AG04450 (cell line): Measurements from ENCODE around the gene CHST3. TPM values are rescaled to one million over a fixed set of nuclear protein-coding genes. Genes with fewer than 3 reads are reported as not detected.
A peak's percentile ranks its signal among the peaks of the same experiment; 100 is the strongest.

Experiments used
- CTCF ChIA-PET: fragments of 300-600, 350-600 bp; formaldehyde crosslinking; extraction: SDS; loops from one replicate; lab custom pipeline; 2022; ENCODE audit warnings: antibody characterized with exemption, inconsistent platforms; lab: Charles Lee
- POLR2A ChIA-PET: fragments of 350-600 bp; formaldehyde crosslinking; extraction: SDS; loops from one replicate; lab custom pipeline; 2021; ENCODE audit warnings: antibody characterized with exemption, inconsistent platforms; lab: Yijun Ruan, JAX
- DNase-seq: peaks from one replicate; pipeline ENCODE4 v3.0.0-alpha.2; 2011; ENCODE audit warnings: low read depth, low spot score
- H3K27ac ChIP-seq: one replicate; pipeline ENCODE4 v1.5.1; 2012; ENCODE audit warnings: low read depth, low read length, control low read depth
- H3K27me3 ChIP-seq: one replicate; pipeline ENCODE4 v1.6.0; 2012; ENCODE audit warnings: low read length; ENCODE audit not compliant: control insufficient read depth, insufficient read depth
- H3K4me3 ChIP-seq: 2 replicates; pipeline ENCODE4 v1.5.1; 2011; ENCODE audit warnings: mild to moderate bottlenecking, low read depth, low read length, control low read depth
- H3K9me3 ChIP-seq: 2 replicates; pipeline ENCODE4 v1.5.1; 2012; ENCODE audit warnings: low read length; ENCODE audit not compliant: control insufficient read depth, insufficient read depth
- CTCF ChIP-seq: IDR thresholded peaks from 2 replicates; pipeline ENCODE4 v1.5.1; 2011; ENCODE audit warnings: low read depth, low read length, control low read depth, inconsistent platforms
- polyA plus RNA-seq: library from polyadenylated mRNA; depleted of rRNA; stranded (reverse); fragments of >200 nt; gene quantifications from 2 replicates; pipeline ENCODE4 v1.2.3, GENCODE V29; 2011

CHST3 gene
- polyA plus RNA-seq, 1 experiment, result 4.6 TPM

DNA sequence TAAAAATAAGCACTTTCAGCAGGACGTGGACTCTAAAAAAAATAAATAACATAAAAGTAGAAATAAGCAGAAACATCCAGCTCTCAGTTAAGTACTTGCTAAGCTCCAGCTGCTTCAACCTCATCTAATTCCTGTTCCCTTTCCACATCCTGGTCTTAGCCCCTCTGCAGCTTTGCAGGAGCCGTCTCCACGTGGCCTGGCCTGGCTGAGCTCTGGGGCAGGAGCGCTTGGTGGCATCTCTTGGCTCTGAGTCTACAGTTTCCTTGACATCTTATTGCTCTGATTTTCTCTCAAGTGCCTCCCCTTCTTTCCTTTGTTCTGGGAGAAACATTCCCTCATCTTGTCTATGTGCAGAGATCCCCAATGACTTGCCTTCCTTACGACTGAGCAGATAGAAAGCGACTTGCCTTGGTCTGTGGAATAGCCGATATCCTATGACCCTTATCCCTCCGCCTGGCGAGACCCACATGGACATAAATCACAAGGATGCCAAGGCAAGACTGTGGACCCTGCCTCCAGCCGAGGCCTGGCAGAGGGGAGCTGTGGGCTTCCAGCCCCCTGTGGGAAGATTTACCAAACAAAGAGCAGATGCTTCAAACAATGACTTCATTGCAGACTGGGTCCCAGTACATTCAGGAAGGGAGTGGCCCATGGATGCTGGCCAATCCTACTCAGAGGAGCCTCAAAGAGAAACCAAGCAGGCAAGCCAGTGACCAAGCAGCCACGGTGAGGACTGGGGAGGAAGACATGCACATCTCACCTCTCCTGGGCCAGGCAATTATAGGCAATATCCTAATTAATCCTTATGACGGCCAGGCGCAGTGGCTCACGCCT is 62.3 kb downstream of the CHST3 start:
- Histone ChIP-seq H3K9me3 (peaks cover 7% of the 10 kb centered on the region; the same call in 1 of the 2 replicates), H3K4me3 (no peak overlapping the region), H3K27ac (peak overlapping the region; percentile 21), H3K27me3 (peaks cover 12% of the 10 kb centered on the region)
- no peak for DNase-seq
- TF ChIP-seq CTCF, result no peak
- ChIA-PET CTCF (interaction anchor here (1.1 to 2.2 kb wide), 3 partner anchors 22 to 130 kb away, joined by 3 to 7 read pairs (median 5); no protein-coding TSS in a partner anchor), POLR2A (interaction anchor here (1.5 kb wide), 1 partner anchor 130 kb away, joined by 3 read pairs; no protein-coding TSS in a partner anchor)

DNA sequence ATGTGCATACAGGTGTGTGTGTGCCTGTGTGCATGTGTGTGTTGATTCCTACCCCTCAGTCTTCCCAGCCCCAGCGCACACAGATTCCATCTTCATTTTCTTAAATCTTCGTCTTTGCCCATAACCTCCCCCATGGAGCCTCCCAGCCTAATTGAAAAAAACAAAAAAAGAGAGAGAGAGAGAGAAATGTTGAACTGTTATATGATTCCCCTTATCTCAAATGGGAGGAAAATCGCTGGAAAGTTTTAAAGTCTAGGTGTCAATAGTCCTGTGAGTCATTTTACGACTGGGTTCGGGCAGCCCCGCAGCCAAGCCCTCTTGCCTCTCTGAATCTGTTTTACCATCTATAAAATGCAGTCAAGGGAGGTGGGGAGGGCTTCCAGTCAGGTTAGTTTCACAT is 63.3 kb downstream of the CHST3 start:
- TF ChIP-seq CTCF, result no peak

GRCh38 chr10:72029414-72029813 is 65.2 kb downstream of the CHST3 start:
- CTCF ChIA-PET, result interaction anchor here (4.3 kb wide), 1 partner anchor 20 kb away, joined by 20 read pairs; no protein-coding TSS in a partner anchor

More for the DNA sequence above, 63.3 kb downstream of the CHST3 start:
- Histone ChIP-seq H3K4me3 (no peak overlapping the region), H3K27ac (no peak overlapping the region), H3K9me3 (peaks cover 7% of the 10 kb centered on the region; the same call in 1 of the 2 replicates), H3K27me3 (peaks cover 18% of the 10 kb centered on the region)
- POLR2A ChIA-PET, result no interaction called here
- no peak for DNase-seq
- CTCF ChIA-PET, result no interaction called here

GRCh38 chr10:72030762-72031543 is 66.8 kb downstream of the CHST3 start:
- H3K27ac ChIP-seq, result no peak overlapping the region
- peaks cover 7% of the 10 kb centered on the region; the same call in 1 of the 2 replicates for H3K9me3 ChIP-seq
- no peak for DNase-seq
- CTCF ChIA-PET, result interaction anchor here (1.6 to 4.3 kb wide), 2 partner anchors 18 to 22 kb away, joined by 3 to 20 read pairs; no protein-coding TSS in a partner anchor
- H3K4me3 ChIP-seq, result no peak overlapping the region
- TF ChIP-seq CTCF, result no peak
- H3K27me3 ChIP-seq, result peaks cover 16% of the 10 kb centered on the region
- POLR2A ChIA-PET, result no interaction called here

More at GRCh38 chr10:72029414-72029813, 65.2 kb downstream of the CHST3 start:
- Histone ChIP-seq H3K4me3 (no peak overlapping the region), H3K9me3 (peaks cover 7% of the 10 kb centered on the region; the same call in 1 of the 2 replicates), H3K27ac (no peak overlapping the region), H3K27me3 (peaks cover 18% of the 10 kb centered on the region)
- no peak for DNase-seq
- POLR2A ChIA-PET, result no interaction called here
- TF ChIP-seq CTCF, result no peak
